NCI-H1048 (cell line): Measurements from ENCODE around the gene RAD51B.

Experiments used
- DNase-seq: peaks from one replicate; lab custom pipeline; 2025; lab: John Stamatoyannopoulos, UW

Gene RAD51B

DNA sequence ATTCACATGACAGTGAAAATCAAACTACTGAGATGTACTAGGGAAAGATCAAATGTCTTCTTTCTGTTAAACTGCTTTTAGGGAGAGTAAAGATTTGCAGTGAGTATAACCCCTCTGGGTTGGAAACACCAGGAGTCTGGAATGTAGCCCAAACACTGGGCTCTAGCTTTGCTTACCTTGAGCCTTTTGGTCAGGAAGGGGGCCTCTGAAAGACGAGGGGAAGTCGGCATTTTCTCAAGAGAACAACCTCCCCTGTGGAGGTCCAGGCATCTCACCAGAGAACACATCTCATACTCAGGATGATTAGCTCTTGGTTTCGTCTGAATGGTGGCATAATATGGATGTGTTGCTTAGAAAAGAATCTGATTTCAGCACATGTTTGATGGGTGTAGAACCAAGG lies 804.2 kb downstream of the RAD51B start:
- no peak for DNase-seq

DNA sequence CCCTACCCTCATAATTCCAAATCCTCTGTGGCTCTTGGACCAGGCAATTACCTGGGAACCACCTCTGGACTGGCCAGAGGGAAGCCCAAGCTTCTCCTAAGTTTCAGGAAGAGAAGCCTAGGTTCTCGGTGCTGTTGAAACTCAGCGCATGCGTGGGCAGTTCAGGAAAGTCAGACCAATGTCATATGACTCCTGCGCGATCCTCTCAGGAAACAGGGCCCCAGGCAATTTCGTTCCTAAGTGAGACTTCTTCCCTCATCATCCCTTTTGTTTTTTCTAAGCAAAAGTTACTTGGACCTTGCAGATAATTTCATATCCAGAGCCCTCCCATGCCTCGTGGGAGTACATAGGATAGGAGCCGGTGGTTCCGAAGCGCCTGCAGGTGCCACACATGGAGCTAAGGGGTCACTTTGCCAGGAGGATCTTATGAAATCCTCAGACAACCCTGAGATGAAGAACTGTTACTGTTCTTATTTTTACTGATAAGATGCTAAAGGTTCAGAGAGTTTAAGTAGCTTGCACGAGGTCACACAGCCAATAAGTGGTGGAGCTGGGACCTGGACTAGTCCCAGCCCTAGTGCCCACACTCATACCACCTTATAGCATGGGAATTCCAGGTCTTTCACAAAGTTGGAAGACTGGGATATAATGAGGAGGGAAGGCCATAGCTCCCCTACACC lies 805.1 kb downstream of the RAD51B start:
- no peak for DNase-seq

- DNase-seq: no peak
These were observed 805.9 kb downstream of the RAD51B start for GRCh38 chr14:68625366-68626090.

DNA sequence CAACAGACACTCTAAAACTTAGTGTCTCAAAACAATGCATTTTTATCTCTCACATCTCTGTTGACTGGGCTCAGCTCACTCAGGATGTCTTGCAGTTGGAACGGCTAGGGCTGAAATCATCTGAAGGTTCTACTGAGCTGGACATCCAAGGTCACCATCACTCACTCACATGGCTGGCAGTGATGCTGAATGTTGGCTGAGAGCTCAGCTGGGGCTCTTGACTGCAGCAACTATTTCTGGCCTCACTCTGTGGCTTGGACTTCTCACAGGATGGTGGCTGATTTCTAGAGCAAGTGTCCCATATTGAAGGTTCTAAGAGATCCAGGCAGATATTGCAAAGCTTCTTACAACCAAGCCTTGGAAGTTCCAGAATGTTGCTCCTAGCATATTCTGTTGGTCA lies 806.8 kb downstream of the RAD51B start:
- DNase-seq: no peak

DNA sequence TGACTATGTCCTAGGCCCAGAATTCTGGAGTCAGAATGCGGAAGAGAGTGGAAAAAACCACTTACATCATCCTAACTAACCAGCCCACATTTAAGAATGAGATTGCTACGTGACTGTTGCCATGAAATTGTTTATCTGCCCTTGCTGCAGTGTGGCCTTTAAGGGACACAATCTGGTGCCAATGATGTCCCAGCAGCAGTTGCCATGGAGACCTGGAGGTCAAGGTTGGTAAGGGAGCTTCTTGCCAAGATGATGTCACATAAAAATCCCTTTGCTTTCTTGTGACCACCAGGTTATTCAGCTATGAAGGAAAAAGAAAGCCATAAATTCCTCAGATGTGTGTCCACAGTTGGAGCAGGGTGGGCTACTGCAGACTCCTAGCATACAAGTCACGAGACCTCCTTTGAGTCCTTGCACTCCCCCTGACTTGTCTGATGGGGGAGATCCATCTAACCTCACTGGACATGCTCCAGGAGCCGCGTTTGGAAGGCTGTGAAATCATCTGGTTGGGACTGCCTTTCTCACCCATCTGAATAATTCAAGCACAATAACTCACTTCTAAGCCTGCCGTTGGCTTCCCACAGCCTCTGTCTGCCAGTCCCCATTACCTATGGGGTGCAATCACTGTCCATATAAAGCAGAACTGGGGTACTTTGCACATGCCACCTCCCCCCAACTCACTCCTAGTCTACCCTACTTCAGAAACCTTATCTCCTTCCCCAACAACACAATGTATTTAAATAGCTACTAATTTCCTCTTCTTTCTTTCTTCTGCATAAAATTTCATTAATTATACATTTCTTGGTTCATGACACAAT lies 807.7 kb downstream of the RAD51B start:
- DNase-seq: no peak

DNA sequence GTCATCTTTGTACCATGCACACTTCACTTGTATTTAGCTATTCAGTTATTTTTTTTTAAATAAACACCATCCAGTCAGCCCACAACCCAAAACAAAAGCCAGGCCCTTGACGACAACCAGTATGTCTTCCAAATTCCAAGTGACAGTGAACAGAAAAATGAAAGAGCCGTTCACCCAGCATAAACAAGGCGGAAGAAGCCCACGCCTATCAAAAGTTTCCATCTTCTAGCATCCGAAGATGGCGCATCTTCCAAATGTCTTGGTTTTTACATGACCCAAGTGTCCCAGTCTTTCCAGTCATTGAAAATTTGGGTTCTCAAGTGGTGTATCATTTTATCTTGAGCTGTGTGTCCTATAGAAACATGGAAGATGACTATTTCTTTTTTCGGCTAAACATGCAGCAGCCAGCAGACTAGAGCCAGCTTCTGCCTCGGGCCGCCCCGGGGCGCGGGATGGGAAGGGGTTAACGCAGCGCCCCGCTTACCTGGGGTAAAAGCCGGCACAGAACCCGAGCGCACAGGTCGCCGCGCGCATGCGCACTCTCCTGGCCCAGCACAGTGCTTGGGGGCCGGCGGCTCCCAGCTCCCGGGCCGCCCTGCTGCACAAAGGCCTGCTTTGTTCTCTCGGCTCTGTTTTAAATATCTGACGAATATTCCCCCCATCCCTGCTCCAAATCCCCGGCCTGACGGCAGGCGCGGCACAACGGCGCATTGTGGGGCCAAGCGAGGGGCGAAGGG lies 808.5 kb downstream of the RAD51B start:
- no peak for DNase-seq

- DNase-seq: no peak
These were observed 809.2 kb downstream of the RAD51B start for GRCh38 chr14:68628605-68629310.

DNA sequence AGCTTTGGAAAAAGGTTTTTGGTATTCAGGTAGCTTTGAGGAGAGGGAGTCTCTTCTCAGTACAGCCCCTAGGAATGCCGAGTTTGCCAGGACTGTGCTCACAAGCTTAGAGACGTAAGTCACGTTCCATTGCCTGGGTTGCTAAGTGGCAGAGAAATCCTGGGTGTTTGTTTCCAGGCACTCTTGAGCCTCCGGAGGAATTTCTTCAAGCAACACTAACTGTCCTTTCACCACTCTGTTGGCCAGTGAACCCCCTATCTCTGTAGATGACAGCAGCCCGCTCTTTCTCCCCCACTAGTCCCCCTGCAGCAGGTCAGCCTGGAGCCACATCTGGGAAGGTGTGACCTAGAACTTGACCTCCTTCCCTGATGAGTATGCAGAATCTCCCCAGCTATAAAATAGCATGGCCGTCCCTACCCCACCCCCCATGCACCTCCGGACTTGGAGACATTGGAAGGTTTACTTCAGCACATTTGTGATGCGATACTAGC lies 810.5 kb downstream of the RAD51B start:
- no peak for DNase-seq

DNA sequence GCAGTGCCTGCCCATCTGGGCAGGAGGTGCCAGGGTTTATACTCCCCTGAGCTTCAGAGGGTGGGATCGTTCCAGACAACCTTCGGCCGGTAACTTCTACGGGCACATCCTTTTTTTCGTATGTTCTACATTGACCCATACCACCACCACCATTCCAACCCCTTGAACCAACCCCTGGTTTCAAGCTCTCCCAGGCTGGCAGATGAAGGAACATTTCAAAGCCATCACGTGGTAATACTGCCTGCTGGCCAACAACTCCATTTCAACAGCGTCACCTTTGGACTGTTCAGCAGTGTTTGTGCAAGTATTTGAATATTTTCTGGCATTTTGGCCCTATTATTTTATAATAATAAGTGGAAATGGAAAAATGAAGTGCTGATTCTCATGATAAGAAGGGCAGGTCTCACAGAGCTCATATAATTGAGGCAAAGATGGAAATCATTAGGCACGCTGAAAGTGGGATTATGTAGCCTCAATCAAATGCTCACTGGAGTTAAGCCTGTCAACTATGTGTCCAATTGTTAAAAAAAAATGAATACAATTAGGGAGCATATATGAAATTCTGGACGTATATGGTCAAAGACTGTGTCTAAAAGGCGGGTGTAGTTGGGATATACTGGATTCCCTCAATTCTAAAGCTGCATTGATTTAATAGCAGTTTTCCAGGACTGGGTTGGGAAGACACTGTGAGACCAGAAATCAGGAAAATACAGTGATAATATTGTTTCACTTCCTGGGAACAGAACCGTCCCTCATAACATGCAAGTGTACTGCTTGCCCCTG lies 811.2 kb downstream of the RAD51B start:
- DNase-seq: no peak

DNA sequence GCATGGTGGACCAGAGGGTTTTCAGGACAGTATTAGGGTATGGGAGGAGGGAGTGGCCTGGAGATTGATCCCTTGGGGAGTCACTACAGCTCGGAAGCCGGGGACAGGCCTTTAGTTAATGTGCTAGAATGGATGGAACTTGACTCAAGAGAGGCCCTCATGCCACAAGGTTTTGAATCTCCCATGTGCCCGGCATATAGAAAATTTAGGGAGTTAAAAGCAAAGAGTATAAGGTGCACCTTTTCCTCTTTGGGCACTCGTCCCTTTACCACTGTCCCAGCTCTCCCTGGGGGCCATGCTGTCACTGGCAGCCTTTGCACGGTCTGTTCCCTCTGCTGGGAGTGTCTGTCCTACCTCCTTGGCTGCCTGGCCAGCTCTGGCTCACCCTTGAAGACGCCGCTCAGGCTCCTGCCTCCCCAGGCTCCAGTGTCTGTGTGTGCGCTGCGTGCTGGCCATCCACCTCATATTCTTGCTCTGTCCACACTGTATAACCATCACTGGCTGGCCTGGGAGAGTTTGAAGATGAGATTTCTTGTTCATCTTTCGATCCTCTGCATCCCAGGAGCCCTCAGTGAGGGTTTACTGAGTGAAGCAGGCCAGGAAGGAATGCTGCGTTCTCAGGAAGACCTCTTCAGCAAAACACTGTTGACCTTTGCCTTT lies 811.9 kb downstream of the RAD51B start:
- no peak for DNase-seq

- no peak for DNase-seq
These were observed 812.7 kb downstream of the RAD51B start for GRCh38 chr14:68632054-68632895.

DNA sequence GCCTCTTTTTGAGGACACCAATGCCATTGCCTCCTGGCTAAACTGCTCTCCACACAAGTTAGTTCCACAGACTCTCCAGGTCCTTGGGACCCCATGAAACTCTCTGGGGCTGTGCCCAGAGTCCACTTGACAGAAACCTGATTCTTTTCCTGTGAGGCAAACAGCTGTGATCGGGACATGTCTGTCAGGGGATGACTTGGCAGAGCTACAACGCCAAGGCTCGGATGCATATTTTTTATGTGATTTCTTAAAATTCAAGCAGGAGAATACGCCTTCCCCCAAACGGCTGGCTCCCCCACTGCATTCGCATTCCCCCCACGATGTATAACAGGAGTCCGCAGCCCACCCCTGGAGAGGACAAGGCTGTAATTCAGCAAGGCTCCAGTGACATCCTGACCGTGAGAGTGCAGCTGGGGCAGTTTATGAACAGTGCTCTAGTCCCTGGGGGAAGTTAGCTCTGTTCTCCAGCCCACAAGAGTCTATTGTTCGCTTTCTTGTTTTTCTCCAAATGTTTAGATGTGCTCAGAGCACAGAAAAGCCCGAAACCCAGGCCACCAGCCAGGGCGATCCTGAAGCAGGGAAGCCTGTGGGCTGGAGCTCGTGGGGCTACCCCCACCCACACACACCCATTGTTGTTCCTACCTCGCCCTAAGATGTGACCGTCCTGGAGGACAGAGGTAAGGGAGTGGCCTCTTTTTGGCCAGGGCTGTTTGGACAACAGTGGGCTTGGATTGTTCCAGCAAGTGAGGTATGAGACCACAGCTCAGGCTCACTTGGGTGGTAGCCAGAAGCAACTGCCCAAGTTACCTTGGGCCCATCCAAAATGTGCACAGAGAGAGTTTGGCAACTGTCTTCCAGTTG lies 813.8 kb downstream of the RAD51B start:
- DNase-seq: no peak

DNA sequence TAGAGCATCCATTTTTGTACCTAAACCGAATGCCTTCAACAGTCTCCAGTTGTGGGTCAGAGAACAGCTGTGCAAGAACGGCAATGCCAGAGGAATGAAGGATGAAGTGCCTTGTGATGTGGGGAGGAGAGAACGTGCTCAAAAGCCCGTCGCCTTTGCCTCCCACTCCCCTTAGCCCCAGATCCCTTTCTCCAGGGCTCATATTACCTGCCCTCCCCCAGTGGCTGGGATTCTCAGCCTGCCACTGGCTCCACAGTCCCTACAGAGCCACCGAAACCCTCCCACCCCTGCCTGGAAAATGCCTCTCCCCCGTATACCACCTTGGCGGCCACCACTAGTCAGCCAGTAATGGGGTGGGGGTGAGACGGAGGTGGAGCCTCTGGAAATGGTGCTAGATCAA lies 814.8 kb downstream of the RAD51B start:
- no peak for DNase-seq

DNA sequence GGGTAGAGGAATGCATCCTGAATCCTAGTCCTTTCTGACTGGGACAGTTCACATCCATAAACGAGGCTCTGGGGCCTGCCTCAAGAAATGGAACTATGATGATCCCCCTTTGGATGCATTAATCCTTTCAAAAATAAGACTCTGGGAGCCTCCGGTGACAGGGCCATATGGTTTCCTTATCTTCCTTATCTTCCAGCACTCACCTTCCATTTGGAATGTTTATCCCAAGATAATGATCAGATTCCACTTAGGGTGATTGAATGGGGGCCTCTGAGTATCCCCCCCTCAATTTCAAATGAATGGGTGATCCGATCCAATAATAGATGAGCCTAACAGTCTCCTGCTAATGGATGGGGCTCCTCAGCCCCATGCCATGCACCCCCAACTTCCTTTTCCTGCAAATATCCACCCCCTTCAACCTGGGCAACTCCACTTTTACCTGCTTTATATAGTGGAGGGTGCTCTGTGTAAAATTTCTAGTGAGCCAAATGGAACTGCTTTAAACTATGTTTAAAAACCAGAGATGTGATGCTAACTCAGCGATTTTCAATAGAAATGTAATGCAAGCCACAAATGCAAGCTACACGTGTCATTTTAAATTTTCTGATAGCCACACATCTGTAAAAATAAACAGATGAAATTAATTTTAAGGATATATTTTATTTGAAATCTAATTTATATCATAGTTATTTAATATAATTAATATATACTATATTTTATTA lies 815.5 kb downstream of the RAD51B start:
- DNase-seq: no peak

- no peak for DNase-seq
These were observed 817.0 kb downstream of the RAD51B start for GRCh38 chr14:68636597-68636996.

- no peak for DNase-seq
These were observed 817.8 kb downstream of the RAD51B start for GRCh38 chr14:68637106-68638021.
